Nephron (organoid): ENCODE data around the gene MSI2.

Experiments
- H3K27ac Mint-ChIP-seq, 3 experiments: 2 replicates each; pipeline ENCODE4 v1.8.0; 2020; ENCODE audit warnings: mixed read lengths in 3 of 3, mild to moderate bottlenecking in 2 of 3, moderate library complexity in 1 of 3
- H3K27me3 Mint-ChIP-seq: 2 replicates; pipeline ENCODE4 v1.8.0; 2021; ENCODE audit warnings: low read depth, mild to moderate bottlenecking, moderate library complexity, mixed read lengths
- H3K36me3 Mint-ChIP-seq: 2 replicates; pipeline ENCODE4 v1.8.0; 2020; ENCODE audit warnings: low read depth, mixed read lengths
- H3K4me1 Mint-ChIP-seq: 2 replicates; pipeline ENCODE4 v1.8.0; 2020; ENCODE audit warnings: mixed read lengths
- H3K4me3 Mint-ChIP-seq, 3 experiments: 2 replicates each; pipeline ENCODE4 v1.8.0; 2020; ENCODE audit warnings: mild to moderate bottlenecking in 3 of 3, mixed read lengths in 3 of 3, moderate library complexity in 2 of 3
- H3K9me3 Mint-ChIP-seq: 2 replicates; pipeline ENCODE4 v1.8.0; 2020; ENCODE audit warnings: mixed read lengths
- CTCF ChIP-seq, 3 experiments: fragments of 200-600 bp; sonication (generic); IDR thresholded peaks; one replicate each; pipeline ENCODE4 v1.5.0; 2021; ENCODE audit warnings: antibody characterized with exemption in 3 of 3; ENCODE audit not compliant: unreplicated experiment in 3 of 3

The MSI2 gene

GRCh38 chr17:57518587-57519581, 262.6 kb downstream of the MSI2 start:
- Mint-ChIP-seq H3K9me3 (no peaks in the 10 kb centered on the region), H3K27ac (peak overlapping the region; percentile 52 to 92 (median 79)), H3K4me3 (no peak overlapping the region), H3K4me1 (peaks cover 62% of the 10 kb centered on the region), H3K27me3 (peaks cover 29% of the 10 kb centered on the region), H3K36me3 (peaks cover 3% of the 10 kb centered on the region)
- no peak for TF ChIP-seq CTCF (IDR thresholded peaks at IDR 0.05; ENCODE audit: unreplicated experiment in 3 of 3)

DNA sequence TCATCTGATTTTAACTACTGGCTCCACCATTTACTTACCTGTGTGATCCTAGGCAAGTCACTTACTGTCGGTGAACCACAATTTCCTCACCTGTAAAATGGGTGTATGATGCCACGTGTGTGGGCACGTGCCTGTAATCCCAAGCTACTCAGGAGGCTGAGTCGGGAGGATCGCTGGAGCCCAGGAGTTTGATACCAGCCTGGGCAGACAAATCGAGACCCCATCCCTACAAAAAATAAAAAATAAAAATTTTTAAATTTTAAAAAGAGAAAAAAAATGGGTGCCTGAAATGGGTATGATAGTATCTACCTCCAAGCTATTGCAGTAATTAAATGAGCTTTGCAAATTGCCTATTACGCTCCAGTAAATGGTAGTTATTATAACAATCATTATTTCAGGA, 263.5 kb downstream of the MSI2 start:
- Mint-ChIP-seq H3K27ac (peak overlapping the region; percentile 52 to 92 (median 79)), H3K4me3 (no peak overlapping the region), H3K9me3 (no peaks in the 10 kb centered on the region), H3K36me3 (peaks cover 3% of the 10 kb centered on the region), H3K4me1 (peaks cover 65% of the 10 kb centered on the region), H3K27me3 (peaks cover 33% of the 10 kb centered on the region)
- TF ChIP-seq CTCF (IDR thresholded peaks at IDR 0.05; ENCODE audit: unreplicated experiment in 3 of 3), result no peak

- Mint-ChIP-seq H3K4me1 (peaks cover 66% of the 10 kb centered on the region), H3K27ac (peak overlapping the region; percentile 53 to 97 (median 94)), H3K27me3 (peaks cover 35% of the 10 kb centered on the region), H3K4me3 (no peak overlapping the region), H3K9me3 (no peaks in the 10 kb centered on the region), H3K36me3 (no peaks in the 10 kb centered on the region)
- no peak for TF ChIP-seq CTCF (IDR thresholded peaks at IDR 0.05; ENCODE audit: unreplicated experiment in 3 of 3)
These were observed 265.3 kb downstream of the MSI2 start for GRCh38 chr17:57521606-57522005.

GRCh38 chr17:57522042-57523005, 266.0 kb downstream of the MSI2 start:
- H3K4me1 Mint-ChIP-seq, result peaks cover 59% of the 10 kb centered on the region
- H3K4me3 Mint-ChIP-seq, result peak overlapping the region in 1 of 3 experiments; percentile 37

More at GRCh38 chr17:57522042-57523005, 266.0 kb downstream of the MSI2 start:
- Mint-ChIP-seq H3K9me3 (no peaks in the 10 kb centered on the region), H3K27ac (peak overlapping the region; percentile 53 to 97 (median 94)), H3K36me3 (no peaks in the 10 kb centered on the region), H3K27me3 (peaks cover 30% of the 10 kb centered on the region)
- no peak for TF ChIP-seq CTCF (IDR thresholded peaks at IDR 0.05; ENCODE audit: unreplicated experiment in 3 of 3)
